NCI-H1694 (cell line): ENCODE data around the gene RALBP1.

Experiments used
- DNase-seq: peaks from one replicate; lab custom pipeline; 2025; lab: John Stamatoyannopoulos, UW

The RALBP1 gene

GRCh38 chr18:9550429-9550828 is 75.1 kb downstream of the RALBP1 start:
- DNase-seq = no peak

DNA sequence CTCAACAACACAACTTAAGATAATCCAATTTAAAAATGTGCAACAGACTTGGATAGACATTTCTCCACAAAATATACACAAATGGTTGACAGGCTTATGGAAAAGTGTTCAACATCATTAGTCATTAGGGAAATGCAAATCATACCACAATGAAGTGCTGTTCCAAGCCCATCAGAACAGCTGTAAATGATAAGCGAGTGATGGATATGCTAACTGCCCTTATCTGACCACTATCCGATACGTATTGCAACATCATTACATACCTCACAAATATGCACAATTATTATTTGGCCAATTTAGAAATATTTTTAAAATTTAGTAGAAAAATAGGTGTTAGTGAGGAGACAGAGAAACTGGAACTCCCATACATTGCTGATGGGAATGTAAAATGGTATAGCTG is 76.9 kb downstream of the RALBP1 start:
- no peak for DNase-seq

DNA sequence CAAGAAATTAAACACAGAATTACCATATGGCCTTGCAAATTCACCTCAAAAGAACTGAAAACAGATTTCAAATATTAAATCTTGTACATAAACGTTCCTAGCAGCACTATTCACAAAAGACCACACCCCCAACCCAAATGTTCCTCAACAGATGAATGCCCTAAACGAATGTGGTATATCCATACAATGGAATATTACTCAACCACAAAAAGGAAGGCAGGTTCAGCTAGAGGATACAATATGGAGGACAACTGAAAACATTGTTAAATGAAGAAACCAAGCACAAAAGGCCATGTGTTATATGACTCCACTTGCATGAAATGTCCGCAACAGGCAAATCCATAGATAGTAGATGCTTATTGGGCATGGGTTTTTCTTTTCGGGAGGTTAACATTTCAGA is 77.3 kb downstream of the RALBP1 start:
- no peak for DNase-seq

GRCh38 chr18:9557250-9557943 is 82.1 kb downstream of the RALBP1 start:
- no peak for DNase-seq

DNA sequence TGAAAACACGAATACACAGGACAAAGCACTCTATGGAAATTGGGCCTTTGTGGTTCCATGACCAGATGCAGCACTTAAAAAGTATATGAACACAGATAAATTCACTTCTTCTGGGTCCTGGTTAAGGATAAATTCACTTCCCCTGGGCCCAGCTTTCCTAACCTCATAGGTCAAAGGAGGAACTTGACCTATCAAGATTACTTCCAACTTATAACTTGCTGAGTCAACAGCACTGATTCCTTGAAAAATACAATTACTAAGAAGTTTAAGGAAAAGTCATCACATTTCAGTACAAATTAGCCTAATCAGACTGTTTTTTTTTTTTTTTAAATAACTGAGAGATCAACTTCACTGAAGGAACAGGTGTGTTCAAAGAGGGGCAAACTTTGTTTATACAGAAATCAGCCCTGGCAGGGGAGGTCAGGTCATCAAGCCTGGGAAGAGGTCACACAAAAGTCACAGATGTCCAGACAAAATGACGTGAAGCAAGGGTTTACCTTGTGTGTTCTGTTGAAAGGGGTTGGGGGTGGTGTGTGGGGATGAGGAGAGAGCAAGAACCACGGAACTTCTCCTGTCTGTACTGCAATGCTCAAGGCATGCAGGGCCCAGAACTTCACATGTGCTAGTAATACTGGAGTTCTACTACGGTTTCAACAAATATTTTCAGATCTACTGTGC is 83.2 kb downstream of the RALBP1 start:
- no peak for DNase-seq

DNA sequence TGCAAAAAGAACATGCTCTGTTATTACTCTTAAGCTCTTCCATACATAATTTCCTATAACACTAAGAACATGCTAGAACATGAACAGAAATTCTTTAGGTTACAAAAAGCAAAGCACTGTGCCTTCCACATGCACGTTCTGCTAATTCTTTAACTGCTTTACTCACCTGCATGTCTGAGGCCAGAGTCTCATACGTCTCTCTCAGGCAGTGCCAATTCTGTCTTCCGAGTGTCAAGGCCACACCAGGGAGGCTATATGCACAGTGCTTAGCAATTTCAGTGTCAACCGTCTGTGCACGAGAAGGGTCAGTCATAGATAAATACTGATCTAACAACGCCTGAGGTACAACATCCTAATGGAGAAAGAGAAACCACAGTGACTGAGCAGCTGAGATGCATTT is 83.9 kb downstream of the RALBP1 start:
- DNase-seq = no peak

DNA sequence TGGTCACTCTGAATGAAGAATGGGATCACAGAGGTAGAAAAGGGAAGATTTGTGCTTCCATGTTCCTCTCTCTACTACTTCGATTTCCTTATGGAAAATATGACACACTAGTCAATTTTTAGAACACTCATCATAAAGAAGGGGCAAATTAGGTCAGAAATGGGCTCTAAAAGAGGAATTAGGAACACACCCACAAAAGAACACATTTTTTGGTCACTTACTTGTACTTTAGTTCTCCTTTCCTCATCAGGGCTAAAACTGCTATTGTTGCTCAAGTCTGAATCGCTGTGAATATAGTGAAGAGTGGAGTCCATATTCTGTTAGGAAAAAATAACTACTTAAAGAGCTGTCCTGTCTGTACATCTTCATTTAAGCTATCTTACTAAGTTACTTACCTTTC is 86.4 kb downstream of the RALBP1 start:
- no peak for DNase-seq

DNA sequence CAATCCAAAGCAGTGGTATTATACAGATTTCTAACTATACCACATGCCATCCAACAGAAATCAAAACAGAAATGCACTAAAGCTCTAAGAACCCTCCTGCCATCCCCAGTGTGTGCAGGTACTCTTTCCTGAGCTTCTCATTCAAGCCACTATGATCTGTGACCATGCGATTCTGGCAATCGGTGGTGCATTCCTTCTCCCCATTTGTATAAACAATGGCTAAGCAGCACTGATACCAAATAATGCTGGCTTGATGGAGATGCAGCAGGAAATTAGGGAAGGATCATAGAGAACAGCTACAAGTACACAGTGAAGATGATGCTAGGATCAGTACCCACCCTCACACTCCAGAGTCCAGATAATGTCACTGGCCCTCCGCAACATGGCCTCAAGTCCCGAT is 87.3 kb downstream of the RALBP1 start:
- DNase-seq = no peak

DNA sequence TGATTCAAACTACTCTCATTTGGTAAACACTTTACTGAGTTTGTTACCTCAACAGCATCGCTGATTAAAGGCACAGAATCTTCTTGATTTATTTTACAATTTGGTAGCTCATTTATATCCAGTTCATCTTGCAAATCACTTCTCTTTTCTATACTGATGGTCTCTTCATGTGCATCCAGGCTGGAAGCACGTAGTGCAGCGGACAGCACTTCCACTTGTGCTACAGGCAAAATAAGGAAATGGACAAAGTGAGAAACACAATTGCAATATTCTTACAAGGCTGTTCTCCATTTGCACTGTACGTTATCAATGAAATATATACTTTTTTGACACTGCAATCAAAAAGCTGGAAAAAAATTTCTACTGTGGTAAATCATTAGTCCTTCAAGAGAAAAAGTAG is 88.0 kb downstream of the RALBP1 start:
- DNase-seq = no peak

DNA sequence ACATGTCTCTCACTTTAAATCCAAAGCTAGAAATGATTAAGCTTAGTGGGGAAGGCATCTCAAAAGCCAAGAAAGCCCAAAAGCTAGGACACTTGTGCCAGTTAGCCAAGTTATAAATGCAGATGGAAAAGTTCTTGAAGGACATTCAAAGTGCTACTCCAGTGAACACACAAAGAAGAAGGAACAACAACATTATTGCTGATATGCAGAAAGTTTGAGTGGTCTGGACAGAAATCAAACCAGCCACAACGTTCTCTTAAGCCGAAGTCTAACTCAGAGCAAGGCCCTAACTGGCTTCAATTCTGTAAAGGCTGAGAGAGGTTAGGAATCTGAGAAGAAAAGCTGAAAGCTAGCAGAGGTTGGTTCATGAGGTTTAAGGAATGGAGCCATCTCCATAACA is 90.1 kb downstream of the RALBP1 start:
- no peak for DNase-seq

- no peak for DNase-seq
These were observed 92.9 kb downstream of the RALBP1 start for GRCh38 chr18:9568186-9568585.

DNA sequence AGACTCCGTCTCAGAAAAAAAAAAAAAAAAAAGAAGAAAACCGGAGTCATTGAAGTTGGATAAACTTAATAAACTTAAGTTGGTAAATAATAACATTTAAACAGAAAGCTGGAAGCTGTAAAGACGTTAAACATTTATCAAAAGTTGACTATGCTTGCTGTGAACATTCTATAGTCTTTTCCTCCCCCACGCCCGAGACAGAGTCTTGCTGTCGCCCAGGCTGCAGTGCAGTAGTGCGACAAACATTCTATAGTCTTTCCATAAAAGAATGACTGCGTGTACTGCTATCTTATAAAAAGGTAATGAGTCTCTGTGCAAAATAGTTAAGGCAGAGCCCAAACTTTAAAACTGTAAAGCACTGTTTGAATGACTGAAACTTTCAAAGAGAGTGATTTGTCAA is 93.9 kb downstream of the RALBP1 start:
- DNase-seq = no peak

DNA sequence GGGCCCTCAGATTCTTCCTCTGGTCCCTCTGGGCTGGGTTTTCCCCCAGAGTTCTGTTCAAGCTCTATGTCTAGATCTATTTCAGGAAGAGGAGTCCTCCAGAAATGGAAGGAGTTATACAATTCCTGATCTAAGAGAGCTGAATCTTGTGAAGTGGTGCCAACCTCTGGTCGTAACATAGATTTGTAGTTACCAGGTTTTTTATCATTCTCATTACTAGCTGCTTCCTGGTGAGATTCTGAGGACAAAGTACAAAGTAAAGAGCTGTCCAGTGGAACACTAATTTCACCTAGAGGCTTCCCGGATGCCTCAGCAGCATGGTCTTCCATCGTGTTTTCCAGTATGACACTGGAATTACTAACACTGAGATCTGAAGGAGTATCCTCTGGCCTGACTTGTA is 94.9 kb downstream of the RALBP1 start:
- no peak for DNase-seq

DNA sequence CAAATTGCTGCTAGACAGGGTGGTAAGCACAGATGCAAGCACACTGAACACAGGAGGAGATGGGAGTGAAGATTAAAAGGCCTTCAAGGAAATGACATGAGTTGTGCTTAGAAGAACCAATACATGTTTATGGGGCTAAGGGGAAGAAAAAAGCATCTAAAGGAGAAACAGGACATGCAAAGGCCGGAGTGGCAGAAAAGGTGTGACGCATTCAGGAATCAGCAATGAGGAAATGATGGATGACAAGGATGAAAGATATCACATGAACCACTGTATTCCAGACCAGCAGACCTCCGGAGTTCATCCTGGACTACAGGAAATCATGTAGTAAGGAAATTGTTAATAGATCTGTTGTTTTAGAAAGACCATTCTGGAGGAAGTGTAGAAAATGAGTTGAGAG is 96.2 kb downstream of the RALBP1 start:
- DNase-seq = no peak

DNA sequence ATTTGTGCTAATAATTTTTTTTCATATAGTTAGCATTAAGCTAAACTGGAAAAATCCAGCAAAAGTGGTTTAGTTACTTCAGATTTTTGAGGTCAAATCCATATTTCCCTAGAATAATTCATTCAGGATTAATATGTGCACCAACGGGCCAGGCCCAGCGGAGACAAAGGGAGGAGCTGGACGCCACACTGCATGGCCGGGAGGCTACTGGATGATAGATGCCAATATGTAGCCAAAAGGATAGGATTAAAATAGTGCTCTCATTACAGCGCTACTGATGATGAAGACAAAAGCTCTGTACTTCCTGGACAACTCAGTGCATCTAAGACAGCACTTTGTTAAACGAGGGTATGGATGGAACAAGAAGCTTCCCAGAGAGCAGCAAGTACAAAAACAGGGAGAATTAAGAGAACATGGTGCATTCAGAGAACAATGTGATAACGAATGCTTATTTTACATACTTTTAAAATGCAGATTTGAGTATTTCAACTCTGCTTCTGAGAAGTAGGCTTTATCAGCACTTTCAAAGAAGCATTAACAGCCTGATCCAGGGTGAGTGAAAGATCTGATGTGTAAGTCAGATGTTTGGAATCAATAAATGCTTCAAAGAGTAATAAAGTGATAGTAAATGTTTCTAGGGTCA is 99.3 kb downstream of the RALBP1 start:
- DNase-seq = no peak

DNA sequence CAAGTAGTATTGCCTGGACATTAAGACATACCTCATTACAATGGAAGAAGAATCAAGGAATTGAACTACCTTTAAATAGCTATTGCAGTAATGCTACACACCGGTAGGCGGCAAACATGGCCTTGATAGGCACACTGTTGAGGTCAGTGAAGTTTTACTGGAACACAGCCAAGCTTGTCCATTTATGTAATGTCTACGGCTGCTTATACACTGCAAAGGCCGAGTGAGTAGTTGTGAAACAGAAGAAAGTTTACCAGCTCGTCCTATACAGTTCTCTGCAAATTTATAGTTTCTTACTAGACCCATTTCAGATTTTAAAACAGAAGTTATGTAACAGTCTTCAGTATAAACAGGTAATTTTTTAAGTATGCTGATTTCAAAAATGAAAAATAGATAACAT is 100.2 kb downstream of the RALBP1 start:
- no peak for DNase-seq

GRCh38 chr18:9577361-9577760 is 102.0 kb downstream of the RALBP1 start:
- no peak for DNase-seq

GRCh38 chr18:9578306-9578705 is 103.0 kb downstream of the RALBP1 start:
- DNase-seq = no peak

DNA sequence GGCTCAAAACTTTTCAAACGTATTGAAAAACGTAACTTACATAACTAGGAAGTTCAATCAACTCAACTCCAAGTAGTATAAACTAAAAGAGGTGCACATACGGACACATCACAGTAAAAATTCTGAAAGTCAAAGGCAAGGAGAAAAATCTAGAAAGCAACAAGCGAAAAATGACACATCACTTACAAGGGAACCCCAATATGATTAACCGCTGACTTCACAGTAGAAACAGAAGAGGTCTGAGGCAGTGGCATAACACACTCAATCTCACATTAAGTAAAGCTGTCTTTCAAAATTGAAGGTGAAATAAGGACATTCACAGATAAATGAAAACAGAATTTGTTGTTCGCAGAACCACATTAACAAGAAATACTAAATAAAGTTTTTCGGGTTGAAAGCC is 106.4 kb downstream of the RALBP1 start:
- no peak for DNase-seq

- DNase-seq = no peak
These were observed 111.5 kb downstream of the RALBP1 start for GRCh38 chr18:9586814-9587213.
